ENCODE data around the gene OR1I1.

DNA sequence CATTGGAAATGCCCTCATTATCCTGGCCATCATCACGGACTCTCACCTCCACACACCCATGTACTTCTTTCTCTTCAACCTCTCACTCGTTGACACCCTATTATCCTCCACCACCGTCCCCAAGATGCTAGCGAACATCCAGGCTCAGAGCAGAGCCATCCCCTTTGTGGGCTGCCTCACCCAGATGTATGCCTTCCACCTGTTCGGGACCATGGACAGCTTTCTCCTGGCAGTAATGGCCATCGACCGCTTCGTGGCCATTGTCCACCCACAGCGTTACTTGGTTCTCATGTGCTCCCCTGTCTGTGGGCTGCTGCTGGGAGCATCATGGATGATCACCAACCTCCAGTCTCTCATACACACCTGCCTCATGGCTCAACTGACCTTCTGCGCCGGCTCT, 5.2 kb downstream of the OR1I1 start:
- TF ChIP-seq, protein P1, sequence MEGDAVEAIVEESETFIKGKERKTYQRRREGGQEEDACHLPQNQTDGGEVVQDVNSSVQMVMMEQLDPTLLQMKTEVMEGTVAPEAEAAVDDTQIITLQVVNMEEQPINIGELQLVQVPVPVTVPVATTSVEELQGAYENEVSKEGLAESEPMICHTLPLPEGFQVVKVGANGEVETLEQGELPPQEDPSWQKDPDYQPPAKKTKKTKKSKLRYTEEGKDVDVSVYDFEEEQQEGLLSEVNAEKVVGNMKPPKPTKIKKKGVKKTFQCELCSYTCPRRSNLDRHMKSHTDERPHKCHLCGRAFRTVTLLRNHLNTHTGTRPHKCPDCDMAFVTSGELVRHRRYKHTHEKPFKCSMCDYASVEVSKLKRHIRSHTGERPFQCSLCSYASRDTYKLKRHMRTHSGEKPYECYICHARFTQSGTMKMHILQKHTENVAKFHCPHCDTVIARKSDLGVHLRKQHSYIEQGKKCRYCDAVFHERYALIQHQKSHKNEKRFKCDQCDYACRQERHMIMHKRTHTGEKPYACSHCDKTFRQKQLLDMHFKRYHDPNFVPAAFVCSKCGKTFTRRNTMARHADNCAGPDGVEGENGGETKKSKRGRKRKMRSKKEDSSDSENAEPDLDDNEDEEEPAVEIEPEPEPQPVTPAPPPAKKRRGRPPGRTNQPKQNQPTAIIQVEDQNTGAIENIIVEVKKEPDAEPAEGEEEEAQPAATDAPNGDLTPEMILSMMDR (IDR thresholded peaks at IDR 0.05) = no peak
- no peak for TF ChIP-seq ZFX (IDR thresholded peaks at IDR 0.05; ENCODE audit: borderline replicate concordance)
